HG03571 (cell line): Measurements from ENCODE around the gene ART4.

Experiments used
- ATAC-seq: cut with Tn5 transposase; IDR thresholded peaks from one replicate; pipeline ENCODE4 v1.9.1; 2021; ENCODE audit not compliant: unreplicated experiment

ART4 gene

DNA sequence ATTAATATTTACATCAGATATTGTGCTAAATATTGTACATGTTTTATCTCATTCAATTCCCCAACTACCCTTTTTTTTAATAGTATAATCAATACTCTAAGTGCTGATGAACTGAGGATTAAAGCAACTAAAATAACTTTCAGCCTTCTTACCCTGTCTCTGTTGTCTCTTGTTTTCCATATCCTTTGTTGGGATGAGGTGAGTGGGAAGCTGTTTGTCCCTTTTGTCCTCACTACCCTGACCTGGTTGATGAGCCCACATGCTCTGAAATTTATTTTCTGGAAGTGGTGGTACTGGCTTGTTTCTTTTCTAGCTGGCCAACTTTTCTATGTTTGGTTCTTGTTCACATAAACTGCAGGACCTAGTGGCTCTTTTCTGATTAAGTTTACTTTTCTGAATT lies 9.6 kb upstream of the ART4 start:
- ATAC-seq = no peak

GRCh38 chr12:14850929-14851663 lies 7.8 kb upstream of the ART4 start:
- ATAC-seq = no peak

DNA sequence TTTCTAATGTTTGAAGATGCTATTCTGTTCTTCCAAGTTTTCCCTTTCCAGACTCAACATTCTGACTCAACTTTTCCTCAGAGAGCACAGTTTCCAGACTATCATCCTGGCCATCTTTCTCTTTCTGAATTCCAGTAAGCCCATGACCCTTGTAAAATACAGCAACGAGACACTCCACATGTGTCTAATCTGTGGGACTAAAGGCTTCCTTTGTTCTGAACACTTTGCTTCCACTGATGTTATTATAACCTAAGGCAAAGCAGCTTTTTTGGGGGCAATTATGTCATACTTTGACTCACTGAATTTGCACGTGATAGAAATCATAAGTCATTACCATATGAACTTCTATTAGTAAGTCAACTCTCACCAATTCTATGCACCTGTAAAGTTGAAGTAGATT lies 6.3 kb upstream of the ART4 start:
- no peak for ATAC-seq

GRCh38 chr12:14846876-14847580 lies 3.7 kb upstream of the ART4 start:
- ATAC-seq = no peak

GRCh38 chr12:14846042-14846587 lies 2.8 kb upstream of the ART4 start:
- no peak for ATAC-seq

- no peak for ATAC-seq
Measured at GRCh38 chr12:14845350-14845750, 2.0 kb upstream of the ART4 start.

- no peak for ATAC-seq
Measured at GRCh38 chr12:14844401-14844800, 1.1 kb upstream of the ART4 start.

DNA sequence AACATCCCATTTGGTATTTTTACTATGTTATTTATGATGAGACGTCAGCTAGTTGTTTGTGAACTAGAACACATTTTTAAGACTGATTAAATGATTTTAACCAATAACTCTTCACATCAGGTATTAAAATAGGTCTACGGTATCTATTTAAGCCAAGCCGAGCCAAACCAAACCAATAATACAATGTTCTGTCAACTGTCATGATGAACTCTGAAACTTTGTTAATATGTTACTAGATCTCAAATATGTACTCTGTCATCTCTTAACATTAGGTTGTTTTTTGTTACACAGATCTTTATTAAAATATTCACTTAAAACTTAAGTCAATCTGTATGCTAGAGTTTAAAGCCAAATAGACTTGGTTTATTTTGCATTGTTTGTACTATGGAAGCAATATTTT lies 1.0 kb downstream of the ART4 start:
- no peak for ATAC-seq

DNA sequence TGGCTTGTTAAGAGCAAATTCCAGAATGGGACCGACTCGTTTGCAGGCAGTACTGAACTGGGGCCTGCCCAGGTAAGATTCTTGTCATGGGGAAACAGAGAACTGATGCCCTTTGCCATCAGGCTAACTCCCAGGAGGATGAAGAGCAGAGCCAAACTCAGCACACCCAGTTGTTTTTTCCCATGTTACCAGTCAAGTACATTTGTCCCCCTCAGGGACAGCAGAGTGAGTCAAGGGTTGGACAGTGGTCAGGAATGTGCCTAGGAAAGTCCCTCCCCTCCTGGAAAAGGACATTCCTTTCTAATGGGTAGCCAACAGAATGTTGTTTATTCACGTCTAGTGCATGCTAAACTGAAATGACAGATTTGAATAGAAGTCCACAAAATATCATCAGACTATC lies 1.6 kb downstream of the ART4 start:
- ATAC-seq = no peak

GRCh38 chr12:14840616-14841015 lies 2.7 kb downstream of the ART4 start:
- no peak for ATAC-seq

GRCh38 chr12:14839262-14839661 lies 4.1 kb downstream of the ART4 start:
- no peak for ATAC-seq

DNA sequence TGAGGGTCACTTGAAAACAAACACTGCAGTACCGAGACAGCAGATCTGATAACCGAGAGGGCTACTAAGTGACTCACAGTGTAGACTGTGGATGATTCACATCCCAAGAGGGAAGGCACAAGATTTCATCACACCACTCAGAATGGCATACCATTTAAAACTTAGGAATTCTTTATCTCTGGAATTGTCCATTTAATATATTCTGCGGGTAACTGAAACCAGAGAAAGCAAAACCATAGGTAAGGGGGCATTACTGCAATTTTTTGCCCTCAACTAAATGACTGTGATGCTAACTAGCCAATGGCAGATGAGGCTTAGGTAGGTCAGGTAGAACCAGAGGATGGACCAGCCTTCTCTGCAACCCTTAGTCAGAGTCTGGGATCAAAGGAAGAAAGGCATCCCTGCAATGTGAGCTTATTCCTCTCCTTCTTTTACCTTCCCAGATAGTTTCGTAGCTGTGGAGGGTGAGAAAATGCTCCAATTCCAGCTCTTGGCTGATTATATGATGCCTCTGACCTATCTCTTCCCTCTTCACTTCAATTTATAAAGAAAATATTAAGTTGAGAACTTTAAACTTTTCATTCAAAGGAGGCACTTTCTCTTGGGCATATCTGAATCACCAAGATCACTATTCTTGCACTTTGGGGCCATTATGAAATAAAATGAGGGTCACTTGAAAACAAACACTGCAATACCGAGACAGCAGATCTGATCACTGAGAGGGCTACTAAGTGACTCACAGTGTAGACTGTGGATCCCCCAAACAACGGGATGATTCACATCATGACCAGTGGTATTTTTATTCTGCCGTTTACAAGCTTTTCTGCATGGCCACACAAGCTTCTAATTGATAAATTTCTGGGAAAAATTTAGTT lies 6.8 kb downstream of the ART4 start:
- ATAC-seq = no peak

- ATAC-seq = no peak
Measured at GRCh38 chr12:14834509-14834908, 8.8 kb downstream of the ART4 start.

DNA sequence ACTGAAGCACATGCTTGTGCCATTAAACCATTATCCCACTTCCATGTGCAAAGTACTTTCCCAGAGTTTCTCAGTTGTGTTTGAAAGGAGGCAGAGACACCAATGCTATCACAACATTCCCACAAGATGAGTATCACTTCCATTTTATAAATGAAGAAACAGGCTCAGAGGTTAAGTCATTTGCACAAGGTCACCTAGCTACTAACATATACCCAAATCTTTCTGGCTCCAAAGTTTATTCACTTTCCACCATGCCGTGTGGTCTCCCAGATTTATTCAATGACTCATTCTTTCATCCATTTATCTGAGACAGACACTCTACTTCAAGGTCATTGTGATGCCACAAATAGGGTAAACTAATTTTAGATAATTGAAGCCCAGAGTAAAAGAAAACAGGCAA lies 9.4 kb downstream of the ART4 start:
- ATAC-seq = no peak

GRCh38 chr12:14833336-14833735 lies 10.0 kb downstream of the ART4 start:
- ATAC-seq = no peak

DNA sequence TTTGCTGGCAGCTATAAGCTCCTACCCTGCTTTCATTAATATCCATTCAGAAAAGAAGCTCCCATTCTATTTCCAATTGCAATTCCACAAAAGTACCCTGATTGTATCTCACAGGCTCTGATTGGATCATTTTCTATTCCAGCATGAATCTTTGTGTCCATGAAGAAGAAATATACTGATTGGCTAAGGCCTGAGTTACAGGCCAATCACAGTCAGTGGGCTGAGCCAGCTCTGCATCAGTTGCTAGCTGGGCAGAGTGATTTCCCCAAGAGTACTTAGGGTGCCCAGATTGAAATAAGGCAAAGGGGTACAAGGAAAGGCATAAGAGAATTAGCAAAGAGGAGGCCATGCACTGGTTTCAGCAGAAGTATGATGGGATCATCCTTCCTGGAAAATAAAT lies 14.4 kb downstream of the ART4 start:
- ATAC-seq = no peak

- no peak for ATAC-seq
Measured at GRCh38 chr12:14827043-14827442, 16.3 kb downstream of the ART4 start.

DNA sequence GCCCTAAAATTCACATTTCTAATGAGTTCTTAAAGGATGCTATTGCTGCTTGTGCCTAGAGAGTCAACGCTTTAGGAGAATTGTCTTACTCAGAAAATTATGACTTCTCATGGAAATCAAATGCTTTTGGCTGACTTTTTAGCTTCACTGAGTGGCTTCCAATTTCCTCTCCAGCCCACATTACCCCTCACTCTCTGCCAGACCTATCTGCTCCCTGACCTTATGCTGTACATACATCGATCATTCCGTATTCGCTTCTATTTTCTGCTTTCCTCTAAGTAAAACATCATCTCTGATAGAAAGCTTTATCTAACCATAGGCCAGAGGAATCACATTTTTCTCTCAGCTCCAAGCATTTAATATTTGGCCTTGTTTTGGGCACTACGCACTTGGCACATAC lies 16.8 kb downstream of the ART4 start:
- ATAC-seq = no peak

DNA sequence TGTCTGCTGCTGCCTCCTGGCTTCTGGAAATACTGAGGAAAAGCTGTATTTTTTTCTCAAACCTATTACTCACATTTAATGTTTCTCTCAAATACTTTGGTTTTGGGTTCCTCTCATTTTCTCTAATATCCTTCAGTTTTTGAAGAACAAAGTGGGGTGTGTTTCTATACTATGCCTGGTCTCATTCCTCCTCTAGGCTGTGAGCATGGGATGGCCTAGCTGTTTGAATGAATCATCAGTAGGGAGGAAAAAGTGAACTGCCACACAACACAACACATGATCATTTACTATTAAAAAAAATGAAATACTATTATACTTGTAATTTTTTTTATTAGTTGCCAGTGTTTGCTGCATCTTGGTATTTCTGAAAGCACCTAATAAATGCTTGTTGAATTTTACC lies 18.1 kb downstream of the ART4 start:
- ATAC-seq = no peak

- ATAC-seq = no peak
Measured at GRCh38 chr12:14824012-14824634, 19.2 kb downstream of the ART4 start.

DNA sequence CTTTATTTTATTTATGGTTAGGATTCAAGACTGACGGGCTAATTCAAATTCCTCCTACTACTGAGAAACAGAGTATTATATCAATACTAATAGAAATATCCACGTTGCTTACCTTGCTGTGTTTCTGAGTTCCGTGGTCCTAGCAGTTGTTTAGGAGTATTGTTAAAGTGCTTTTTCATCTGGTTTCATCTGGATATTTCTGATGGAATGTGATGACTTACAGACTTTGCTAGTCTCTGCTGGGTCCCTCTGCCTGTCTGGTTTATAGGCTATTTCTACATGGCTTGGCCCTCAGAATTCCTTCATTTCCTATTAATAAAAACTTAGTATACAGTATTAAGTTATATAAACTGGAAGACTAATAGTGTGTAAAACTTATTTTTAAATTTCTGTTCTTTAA lies 29.3 kb downstream of the ART4 start, which contains the start of gene SMCO3:
TSS of gene SMCO3 (minus strand) at position 169 of the 400 bp plus-strand sequence. CDS start 7,502 bp downstream, outside the sequence.
- no peak for ATAC-seq
